WTC11 (cell line): Measurements from ENCODE around the gene HKDC1. TPM values are rescaled to one million over a fixed set of nuclear protein-coding genes. Genes with fewer than 3 reads are reported as not detected.

ENCODE experiments used
- ATAC-seq: fragments of 200-7000 bp; cut with Tn5 transposase; 2 replicates; pipeline ENCODE4 v1.10.0; 2021; ENCODE audit warnings: mild to moderate bottlenecking, moderate library complexity
- CTCF ChIA-PET: fragments of 300-600 bp; sonication (Branson Sonifier 250); formaldehyde crosslinking; loops from one replicate; lab custom pipeline; 2021; ENCODE audit warnings: antibody characterized with exemption; lab: Charles Lee
- POLR2A ChIA-PET: fragments of 350-600 bp; sonication (Branson Sonifier 250); formaldehyde crosslinking; loops from one replicate; lab custom pipeline; 2021; ENCODE audit warnings: antibody characterized with exemption; lab: Charles Lee
- DNase-seq: peaks from one replicate; pipeline ENCODE4 v3.0.0; 2021; ENCODE audit warnings: low spot score
- H3K27ac Mint-ChIP-seq: 2 replicates; pipeline ENCODE4 v1.8.0; 2021; ENCODE audit warnings: mixed read lengths
- H3K27me3 Mint-ChIP-seq: 2 replicates; pipeline ENCODE4 v1.8.0; 2021; ENCODE audit warnings: low read depth, mild to moderate bottlenecking, moderate library complexity, mixed read lengths
- H3K36me3 Mint-ChIP-seq: 2 replicates; pipeline ENCODE4 v1.8.0; 2021; ENCODE audit warnings: mixed read lengths
- H3K4me1 Mint-ChIP-seq: 2 replicates; pipeline ENCODE4 v1.8.0; 2022; ENCODE audit warnings: mixed read lengths
- H3K4me3 Mint-ChIP-seq: 2 replicates; pipeline ENCODE4 v1.8.0; 2021; ENCODE audit warnings: mild to moderate bottlenecking, moderate library complexity, mixed read lengths
- H3K9me3 Mint-ChIP-seq: 2 replicates; pipeline ENCODE4 v1.8.0; 2021; ENCODE audit warnings: mixed read lengths
- ATF1 ChIP-seq: sonication (generic); formaldehyde crosslinking; IDR thresholded peaks from 2 replicates; pipeline ENCODE4 v1.8.1; 2023; ENCODE audit warnings: mild to moderate bottlenecking, moderate library complexity, missing genetic modification reagents
- FOXK1 ChIP-seq: sonication (generic); formaldehyde crosslinking; IDR thresholded peaks from 2 replicates; pipeline ENCODE4 v1.8.0; 2022; ENCODE audit warnings: mild to moderate bottlenecking, moderate library complexity, missing genetic modification reagents
- FOXP1 ChIP-seq: sonication (generic); formaldehyde crosslinking; IDR thresholded peaks from 2 replicates; pipeline ENCODE4 v1.8.0; 2022; ENCODE audit warnings: missing genetic modification reagents, mild to moderate bottlenecking, moderate library complexity, borderline replicate concordance
- HMGA2 ChIP-seq: fragments of 250-450 bp; sonication (Bioruptor Pico); IDR thresholded peaks from 2 replicates; pipeline ENCODE4 v1.4.0; 2021; ENCODE audit warnings: mild to moderate bottlenecking, moderate library complexity
- JAZF1 ChIP-seq: fragments of 250-450 bp; sonication (Bioruptor Pico); IDR thresholded peaks from 2 replicates; pipeline ENCODE4 v1.9.0; 2021; ENCODE audit warnings: moderate library complexity, mild to moderate bottlenecking, inconsistent platforms
- KAT7 ChIP-seq: sonication (generic); formaldehyde crosslinking; IDR thresholded peaks from 2 replicates; pipeline ENCODE4 v1.8.1; 2023; ENCODE audit warnings: missing genetic modification reagents, mild to moderate bottlenecking, borderline replicate concordance
- NFATC4 ChIP-seq: fragments of 250-450 bp; sonication (Bioruptor Pico); IDR thresholded peaks from 2 replicates; pipeline ENCODE4 v1.9.0; 2021; ENCODE audit warnings: mild to moderate bottlenecking
- NR2C2 ChIP-seq: sonication (generic); formaldehyde crosslinking; IDR thresholded peaks from 2 replicates; pipeline ENCODE4 v1.8.0; 2022; ENCODE audit warnings: mild to moderate bottlenecking, missing genetic modification reagents
- OVOL2 ChIP-seq: fragments of 250-450 bp; sonication (Bioruptor Pico); IDR thresholded peaks from 2 replicates; pipeline ENCODE4 v1.9.0; 2021; ENCODE audit warnings: mild to moderate bottlenecking, borderline replicate concordance
- PRRX2 ChIP-seq: fragments of 250-450 bp; sonication (Bioruptor Pico); IDR thresholded peaks from 2 replicates; pipeline ENCODE4 v1.8.0; 2021; ENCODE audit warnings: mild to moderate bottlenecking
- RORB ChIP-seq: fragments of 250-450 bp; sonication (Bioruptor Pico); IDR thresholded peaks from 2 replicates; pipeline ENCODE4 v1.9.0; 2021; ENCODE audit warnings: mild to moderate bottlenecking
- ZBTB21 ChIP-seq: sonication (generic); formaldehyde crosslinking; IDR thresholded peaks from 2 replicates; pipeline ENCODE4 v1.8.1; 2023; ENCODE audit warnings: mild to moderate bottlenecking, missing genetic modification reagents, borderline replicate concordance
- ZNF219 ChIP-seq: sonication (generic); formaldehyde crosslinking; IDR thresholded peaks from 2 replicates; pipeline ENCODE4 v1.8.0; 2023; ENCODE audit warnings: missing genetic modification reagents, mild to moderate bottlenecking, borderline replicate concordance
- ZNF671 ChIP-seq: fragments of 250-450 bp; sonication (Bioruptor Pico); IDR thresholded peaks from 2 replicates; pipeline ENCODE4 v1.8.0; 2021; ENCODE audit warnings: mild to moderate bottlenecking
- total RNA-seq: library from RNA; stranded (reverse); gene quantifications from 3 replicates; pipeline ENCODE4 v1.2.3, GENCODE V29; 2021
- TF ChIP-seq, protein P1 (sequence below): sonication (generic); formaldehyde crosslinking; conservative IDR thresholded peaks from 2 replicates; pipeline ENCODE4 v1.8.1; 2023; ENCODE audit warnings: mild to moderate bottlenecking, low read depth, missing genetic modification reagents, moderate library complexity
- TF ChIP-seq, protein P2 (sequence below): sonication (generic); formaldehyde crosslinking; IDR thresholded peaks from 2 replicates; pipeline ENCODE4 v1.8.0; 2022; ENCODE audit warnings: missing genetic modification reagents
- TF ChIP-seq, protein P3 (sequence below): sonication (generic); formaldehyde crosslinking; IDR thresholded peaks from 2 replicates; pipeline ENCODE4 v1.8.1; 2022; ENCODE audit warnings: missing genetic modification reagents, borderline replicate concordance
- TF ChIP-seq, protein P4 (sequence below): sonication (generic); formaldehyde crosslinking; conservative IDR thresholded peaks from 2 replicates; pipeline ENCODE4 v1.8.1; 2022; ENCODE audit warnings: mild to moderate bottlenecking, missing genetic modification reagents
- TF ChIP-seq, protein P5 (sequence below): fragments of 250-450 bp; sonication (Bioruptor Pico); IDR thresholded peaks from 2 replicates; pipeline ENCODE4 v1.9.0; 2021; ENCODE audit warnings: mild to moderate bottlenecking
- TF ChIP-seq, protein P6 (sequence below): sonication (generic); formaldehyde crosslinking; IDR thresholded peaks from 2 replicates; pipeline ENCODE4 v1.8.1; 2022; ENCODE audit warnings: mild to moderate bottlenecking, missing genetic modification reagents, moderate library complexity, borderline replicate concordance
- TF ChIP-seq, protein P7 (sequence below): sonication (generic); formaldehyde crosslinking; IDR thresholded peaks from 2 replicates; pipeline ENCODE4 v1.8.0; 2022; ENCODE audit warnings: mild to moderate bottlenecking, missing genetic modification reagents
- TF ChIP-seq, protein P8 (sequence below): sonication (generic); formaldehyde crosslinking; IDR thresholded peaks from 2 replicates; pipeline ENCODE4 v1.8.1; 2023; ENCODE audit warnings: mild to moderate bottlenecking, moderate library complexity, missing genetic modification reagents

HKDC1 gene
- total RNA-seq, 1 experiment from 2014 or later: 0.09 TPM

DNA sequence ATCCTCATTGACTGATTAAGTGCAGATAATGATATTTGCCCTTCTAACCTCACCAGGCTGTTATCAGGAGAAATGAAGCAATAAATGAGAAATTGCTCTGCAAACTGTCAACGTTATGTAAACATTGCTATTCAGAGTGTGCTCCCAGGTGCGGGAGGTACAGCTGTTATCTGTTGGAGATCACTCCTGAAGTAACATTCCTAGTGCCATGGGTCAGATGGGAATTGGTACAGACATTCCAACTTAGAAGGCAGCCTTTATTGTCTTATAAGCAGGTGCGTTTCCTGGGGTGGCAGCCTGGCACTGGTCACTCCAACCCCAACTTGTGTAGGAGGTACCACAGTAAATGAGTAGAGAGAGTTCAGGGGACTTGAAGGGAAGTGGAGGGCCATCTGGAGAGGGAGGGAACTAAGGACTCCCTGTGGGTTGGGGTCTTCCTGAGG lies 95.0 kb downstream of the HKDC1 start:
- TF ChIP-seq FOXP1 (CRISPR knock-in tag): no peak
- TF ChIP-seq OVOL2 (CRISPR knock-in tag): no peak
- TF ChIP-seq PRRX2 (CRISPR knock-in tag): no peak
- TF ChIP-seq, protein P1, sequence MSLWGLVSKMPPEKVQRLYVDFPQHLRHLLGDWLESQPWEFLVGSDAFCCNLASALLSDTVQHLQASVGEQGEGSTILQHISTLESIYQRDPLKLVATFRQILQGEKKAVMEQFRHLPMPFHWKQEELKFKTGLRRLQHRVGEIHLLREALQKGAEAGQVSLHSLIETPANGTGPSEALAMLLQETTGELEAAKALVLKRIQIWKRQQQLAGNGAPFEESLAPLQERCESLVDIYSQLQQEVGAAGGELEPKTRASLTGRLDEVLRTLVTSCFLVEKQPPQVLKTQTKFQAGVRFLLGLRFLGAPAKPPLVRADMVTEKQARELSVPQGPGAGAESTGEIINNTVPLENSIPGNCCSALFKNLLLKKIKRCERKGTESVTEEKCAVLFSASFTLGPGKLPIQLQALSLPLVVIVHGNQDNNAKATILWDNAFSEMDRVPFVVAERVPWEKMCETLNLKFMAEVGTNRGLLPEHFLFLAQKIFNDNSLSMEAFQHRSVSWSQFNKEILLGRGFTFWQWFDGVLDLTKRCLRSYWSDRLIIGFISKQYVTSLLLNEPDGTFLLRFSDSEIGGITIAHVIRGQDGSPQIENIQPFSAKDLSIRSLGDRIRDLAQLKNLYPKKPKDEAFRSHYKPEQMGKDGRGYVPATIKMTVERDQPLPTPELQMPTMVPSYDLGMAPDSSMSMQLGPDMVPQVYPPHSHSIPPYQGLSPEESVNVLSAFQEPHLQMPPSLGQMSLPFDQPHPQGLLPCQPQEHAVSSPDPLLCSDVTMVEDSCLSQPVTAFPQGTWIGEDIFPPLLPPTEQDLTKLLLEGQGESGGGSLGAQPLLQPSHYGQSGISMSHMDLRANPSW: no peak
- TF ChIP-seq, protein P2, sequence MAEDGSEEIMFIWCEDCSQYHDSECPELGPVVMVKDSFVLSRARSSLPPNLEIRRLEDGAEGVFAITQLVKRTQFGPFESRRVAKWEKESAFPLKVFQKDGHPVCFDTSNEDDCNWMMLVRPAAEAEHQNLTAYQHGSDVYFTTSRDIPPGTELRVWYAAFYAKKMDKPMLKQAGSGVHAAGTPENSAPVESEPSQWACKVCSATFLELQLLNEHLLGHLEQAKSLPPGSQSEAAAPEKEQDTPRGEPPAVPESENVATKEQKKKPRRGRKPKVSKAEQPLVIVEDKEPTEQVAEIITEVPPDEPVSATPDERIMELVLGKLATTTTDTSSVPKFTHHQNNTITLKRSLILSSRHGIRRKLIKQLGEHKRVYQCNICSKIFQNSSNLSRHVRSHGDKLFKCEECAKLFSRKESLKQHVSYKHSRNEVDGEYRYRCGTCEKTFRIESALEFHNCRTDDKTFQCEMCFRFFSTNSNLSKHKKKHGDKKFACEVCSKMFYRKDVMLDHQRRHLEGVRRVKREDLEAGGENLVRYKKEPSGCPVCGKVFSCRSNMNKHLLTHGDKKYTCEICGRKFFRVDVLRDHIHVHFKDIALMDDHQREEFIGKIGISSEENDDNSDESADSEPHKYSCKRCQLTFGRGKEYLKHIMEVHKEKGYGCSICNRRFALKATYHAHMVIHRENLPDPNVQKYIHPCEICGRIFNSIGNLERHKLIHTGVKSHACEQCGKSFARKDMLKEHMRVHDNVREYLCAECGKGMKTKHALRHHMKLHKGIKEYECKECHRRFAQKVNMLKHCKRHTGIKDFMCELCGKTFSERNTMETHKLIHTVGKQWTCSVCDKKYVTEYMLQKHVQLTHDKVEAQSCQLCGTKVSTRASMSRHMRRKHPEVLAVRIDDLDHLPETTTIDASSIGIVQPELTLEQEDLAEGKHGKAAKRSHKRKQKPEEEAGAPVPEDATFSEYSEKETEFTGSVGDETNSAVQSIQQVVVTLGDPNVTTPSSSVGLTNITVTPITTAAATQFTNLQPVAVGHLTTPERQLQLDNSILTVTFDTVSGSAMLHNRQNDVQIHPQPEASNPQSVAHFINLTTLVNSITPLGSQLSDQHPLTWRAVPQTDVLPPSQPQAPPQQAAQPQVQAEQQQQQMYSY (CRISPR knock-in tag): no peak
- no peak for TF ChIP-seq ATF1 (CRISPR knock-in tag)
- TF ChIP-seq, protein P3, sequence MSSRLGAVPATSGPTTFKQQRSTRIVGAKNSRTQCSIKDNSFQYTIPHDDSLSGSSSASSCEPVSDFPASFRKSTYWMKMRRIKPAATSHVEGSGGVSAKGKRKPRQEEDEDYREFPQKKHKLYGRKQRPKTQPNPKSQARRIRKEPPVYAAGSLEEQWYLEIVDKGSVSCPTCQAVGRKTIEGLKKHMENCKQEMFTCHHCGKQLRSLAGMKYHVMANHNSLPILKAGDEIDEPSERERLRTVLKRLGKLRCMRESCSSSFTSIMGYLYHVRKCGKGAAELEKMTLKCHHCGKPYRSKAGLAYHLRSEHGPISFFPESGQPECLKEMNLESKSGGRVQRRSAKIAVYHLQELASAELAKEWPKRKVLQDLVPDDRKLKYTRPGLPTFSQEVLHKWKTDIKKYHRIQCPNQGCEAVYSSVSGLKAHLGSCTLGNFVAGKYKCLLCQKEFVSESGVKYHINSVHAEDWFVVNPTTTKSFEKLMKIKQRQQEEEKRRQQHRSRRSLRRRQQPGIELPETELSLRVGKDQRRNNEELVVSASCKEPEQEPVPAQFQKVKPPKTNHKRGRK: no peak
- no peak for TF ChIP-seq ZNF671 (CRISPR knock-in tag)
- no peak for TF ChIP-seq FOXK1 (CRISPR knock-in tag)
- TF ChIP-seq RORB (CRISPR knock-in tag): no peak
- TF ChIP-seq, protein P4, sequence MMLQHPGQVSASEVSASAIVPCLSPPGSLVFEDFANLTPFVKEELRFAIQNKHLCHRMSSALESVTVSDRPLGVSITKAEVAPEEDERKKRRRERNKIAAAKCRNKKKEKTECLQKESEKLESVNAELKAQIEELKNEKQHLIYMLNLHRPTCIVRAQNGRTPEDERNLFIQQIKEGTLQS: no peak
- TF ChIP-seq, protein P5, sequence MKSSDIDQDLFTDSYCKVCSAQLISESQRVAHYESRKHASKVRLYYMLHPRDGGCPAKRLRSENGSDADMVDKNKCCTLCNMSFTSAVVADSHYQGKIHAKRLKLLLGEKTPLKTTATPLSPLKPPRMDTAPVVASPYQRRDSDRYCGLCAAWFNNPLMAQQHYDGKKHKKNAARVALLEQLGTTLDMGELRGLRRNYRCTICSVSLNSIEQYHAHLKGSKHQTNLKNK: no peak
- no peak for TF ChIP-seq JAZF1 (CRISPR knock-in tag)
- TF ChIP-seq, protein P6, sequence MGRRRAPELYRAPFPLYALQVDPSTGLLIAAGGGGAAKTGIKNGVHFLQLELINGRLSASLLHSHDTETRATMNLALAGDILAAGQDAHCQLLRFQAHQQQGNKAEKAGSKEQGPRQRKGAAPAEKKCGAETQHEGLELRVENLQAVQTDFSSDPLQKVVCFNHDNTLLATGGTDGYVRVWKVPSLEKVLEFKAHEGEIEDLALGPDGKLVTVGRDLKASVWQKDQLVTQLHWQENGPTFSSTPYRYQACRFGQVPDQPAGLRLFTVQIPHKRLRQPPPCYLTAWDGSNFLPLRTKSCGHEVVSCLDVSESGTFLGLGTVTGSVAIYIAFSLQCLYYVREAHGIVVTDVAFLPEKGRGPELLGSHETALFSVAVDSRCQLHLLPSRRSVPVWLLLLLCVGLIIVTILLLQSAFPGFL (CRISPR knock-in tag): no peak
- no peak overlapping the region for H3K4me3 Mint-ChIP-seq
- ATAC-seq: no peak
- ChIA-PET POLR2A (no interaction called here), CTCF (no interaction called here)
- no peak overlapping the region for H3K27ac Mint-ChIP-seq
- H3K9me3 Mint-ChIP-seq: no peaks in the 10 kb centered on the region
- H3K4me1 Mint-ChIP-seq: peaks cover 62% of the 10 kb centered on the region
- no peaks in the 10 kb centered on the region for H3K36me3 Mint-ChIP-seq
- H3K27me3 Mint-ChIP-seq: no peaks in the 10 kb centered on the region
- DNase-seq: no peak

DNA sequence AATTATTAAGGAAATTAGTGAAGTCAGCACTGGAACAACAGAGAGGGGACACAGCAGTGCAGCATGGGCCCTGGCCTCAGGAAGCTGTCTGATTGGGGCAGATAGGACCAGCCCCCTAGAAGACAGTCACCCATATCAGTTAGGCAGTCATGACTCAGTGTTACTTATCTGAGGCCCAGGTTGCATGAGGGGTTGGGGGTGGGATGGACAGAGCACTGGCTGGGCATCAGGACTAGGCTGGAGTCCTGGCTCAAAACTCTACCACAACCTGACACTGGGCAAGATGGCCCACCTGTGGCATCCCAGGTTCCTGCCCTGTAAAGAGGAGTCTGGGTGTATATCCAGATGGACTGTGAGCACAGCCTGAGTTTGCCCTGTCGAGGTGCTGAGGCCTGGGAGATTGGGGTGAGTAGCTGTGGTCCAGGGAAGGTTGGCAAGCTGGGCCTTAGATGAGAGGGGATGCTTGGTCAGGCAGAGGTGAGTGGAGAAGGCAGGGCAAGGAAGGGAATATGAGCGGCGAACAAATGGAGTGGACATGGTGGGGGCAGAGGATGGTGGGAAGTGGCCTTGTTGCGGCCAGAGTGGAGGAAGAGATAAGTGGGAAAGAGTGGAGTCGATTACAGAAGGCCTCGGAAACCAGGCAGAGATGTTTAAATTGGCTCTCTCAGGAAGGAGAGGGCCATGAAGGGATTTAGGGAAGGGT lies 95.6 kb downstream of the HKDC1 start:
- Mint-ChIP-seq H3K4me1 (peaks cover 69% of the 10 kb centered on the region), H3K36me3 (0 out of 2 replicates have a peak, but pooled peaks cover under 1% of the 10 kb centered on the region)
- CTCF ChIA-PET: no interaction called here
- TF ChIP-seq NR2C2 (CRISPR knock-in tag): no peak
- TF ChIP-seq ZBTB21 (CRISPR knock-in tag): no peak
- TF ChIP-seq, protein P7, sequence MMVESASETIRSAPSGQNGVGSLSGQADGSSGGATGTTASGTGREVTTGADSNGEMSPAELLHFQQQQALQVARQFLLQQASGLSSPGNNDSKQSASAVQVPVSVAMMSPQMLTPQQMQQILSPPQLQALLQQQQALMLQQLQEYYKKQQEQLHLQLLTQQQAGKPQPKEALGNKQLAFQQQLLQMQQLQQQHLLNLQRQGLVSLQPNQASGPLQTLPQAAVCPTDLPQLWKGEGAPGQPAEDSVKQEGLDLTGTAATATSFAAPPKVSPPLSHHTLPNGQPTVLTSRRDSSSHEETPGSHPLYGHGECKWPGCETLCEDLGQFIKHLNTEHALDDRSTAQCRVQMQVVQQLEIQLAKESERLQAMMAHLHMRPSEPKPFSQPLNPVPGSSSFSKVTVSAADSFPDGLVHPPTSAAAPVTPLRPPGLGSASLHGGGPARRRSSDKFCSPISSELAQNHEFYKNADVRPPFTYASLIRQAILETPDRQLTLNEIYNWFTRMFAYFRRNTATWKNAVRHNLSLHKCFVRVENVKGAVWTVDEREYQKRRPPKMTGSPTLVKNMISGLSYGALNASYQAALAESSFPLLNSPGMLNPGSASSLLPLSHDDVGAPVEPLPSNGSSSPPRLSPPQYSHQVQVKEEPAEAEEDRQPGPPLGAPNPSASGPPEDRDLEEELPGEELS (CRISPR knock-in tag): no peak
- TF ChIP-seq ZNF219 (CRISPR knock-in tag): no peak
- TF ChIP-seq ZNF671 (CRISPR knock-in tag): no peak
- no peak for TF ChIP-seq HMGA2
- TF ChIP-seq, protein P8, sequence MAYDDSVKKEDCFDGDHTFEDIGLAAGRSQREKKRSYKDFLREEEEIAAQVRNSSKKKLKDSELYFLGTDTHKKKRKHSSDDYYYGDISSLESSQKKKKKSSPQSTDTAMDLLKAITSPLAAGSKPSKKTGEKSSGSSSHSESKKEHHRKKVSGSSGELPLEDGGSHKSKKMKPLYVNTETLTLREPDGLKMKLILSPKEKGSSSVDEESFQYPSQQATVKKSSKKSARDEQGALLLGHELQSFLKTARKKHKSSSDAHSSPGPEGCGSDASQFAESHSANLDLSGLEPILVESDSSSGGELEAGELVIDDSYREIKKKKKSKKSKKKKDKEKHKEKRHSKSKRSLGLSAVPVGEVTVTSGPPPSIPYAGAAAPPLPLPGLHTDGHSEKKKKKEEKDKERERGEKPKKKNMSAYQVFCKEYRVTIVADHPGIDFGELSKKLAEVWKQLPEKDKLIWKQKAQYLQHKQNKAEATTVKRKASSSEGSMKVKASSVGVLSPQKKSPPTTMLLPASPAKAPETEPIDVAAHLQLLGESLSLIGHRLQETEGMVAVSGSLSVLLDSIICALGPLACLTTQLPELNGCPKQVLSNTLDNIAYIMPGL (CRISPR knock-in tag): no peak
- no peak for TF ChIP-seq KAT7 (CRISPR knock-in tag)
- TF ChIP-seq NFATC4 (CRISPR knock-in tag): no peak

More for the DNA sequence above, 95.6 kb downstream of the HKDC1 start:
- no peak overlapping the region for H3K4me3 Mint-ChIP-seq
- DNase-seq: no peak
- POLR2A ChIA-PET: no interaction called here
- ATAC-seq: no peak
- no peak overlapping the region; the same call in 1 of the 2 replicates for H3K27ac Mint-ChIP-seq
- no peaks in the 10 kb centered on the region for H3K9me3 Mint-ChIP-seq
- H3K27me3 Mint-ChIP-seq: no peaks in the 10 kb centered on the region
